Measurements from ENCODE around the gene SNX8.

The SNX8 gene

DNA sequence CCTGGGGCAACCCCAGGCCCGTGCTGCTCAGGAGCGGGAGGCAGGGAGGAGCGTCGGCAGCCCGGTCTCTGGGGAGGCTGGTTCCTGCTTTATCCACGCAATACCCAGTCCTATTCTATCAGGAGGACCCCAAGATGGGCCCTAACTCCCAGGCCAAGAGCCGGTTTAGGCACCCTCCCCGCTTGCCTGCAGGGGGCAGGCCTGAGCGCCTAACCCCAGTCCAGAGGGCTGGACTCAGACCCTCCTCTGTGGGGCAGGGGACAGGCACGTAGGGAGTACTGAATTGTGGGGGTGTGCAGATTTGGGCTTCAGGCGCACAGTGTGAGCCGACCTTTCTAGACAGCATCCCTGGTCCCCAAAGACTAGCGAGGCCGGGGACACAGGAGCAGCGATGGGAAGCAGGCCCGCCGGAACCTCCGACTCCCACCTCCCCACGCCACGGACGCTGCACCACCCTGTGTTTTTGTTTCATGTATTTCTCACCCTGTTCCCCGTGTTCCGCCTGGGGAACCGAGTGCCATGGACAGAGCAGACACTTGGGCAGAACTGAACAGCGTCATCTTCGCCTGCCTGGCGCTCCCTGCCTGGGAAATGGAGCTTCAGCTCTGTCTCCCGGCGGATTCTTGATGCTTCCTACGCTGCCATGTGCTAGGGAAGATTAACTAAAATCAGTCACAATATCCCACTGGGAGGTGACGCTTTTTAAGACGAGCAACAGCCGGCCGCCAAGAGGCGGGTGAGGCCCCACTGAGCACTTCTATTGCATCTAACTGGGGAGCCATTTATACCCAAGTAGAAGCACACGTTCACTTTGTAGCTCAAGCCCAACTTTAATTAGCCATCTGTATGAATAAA, 66.9 kb downstream of the SNX8 start:
- peak; percentile 73 for DNase-seq (ENCODE audit: low spot score)
- peak; percentile 70 for FAIRE-seq

DNA sequence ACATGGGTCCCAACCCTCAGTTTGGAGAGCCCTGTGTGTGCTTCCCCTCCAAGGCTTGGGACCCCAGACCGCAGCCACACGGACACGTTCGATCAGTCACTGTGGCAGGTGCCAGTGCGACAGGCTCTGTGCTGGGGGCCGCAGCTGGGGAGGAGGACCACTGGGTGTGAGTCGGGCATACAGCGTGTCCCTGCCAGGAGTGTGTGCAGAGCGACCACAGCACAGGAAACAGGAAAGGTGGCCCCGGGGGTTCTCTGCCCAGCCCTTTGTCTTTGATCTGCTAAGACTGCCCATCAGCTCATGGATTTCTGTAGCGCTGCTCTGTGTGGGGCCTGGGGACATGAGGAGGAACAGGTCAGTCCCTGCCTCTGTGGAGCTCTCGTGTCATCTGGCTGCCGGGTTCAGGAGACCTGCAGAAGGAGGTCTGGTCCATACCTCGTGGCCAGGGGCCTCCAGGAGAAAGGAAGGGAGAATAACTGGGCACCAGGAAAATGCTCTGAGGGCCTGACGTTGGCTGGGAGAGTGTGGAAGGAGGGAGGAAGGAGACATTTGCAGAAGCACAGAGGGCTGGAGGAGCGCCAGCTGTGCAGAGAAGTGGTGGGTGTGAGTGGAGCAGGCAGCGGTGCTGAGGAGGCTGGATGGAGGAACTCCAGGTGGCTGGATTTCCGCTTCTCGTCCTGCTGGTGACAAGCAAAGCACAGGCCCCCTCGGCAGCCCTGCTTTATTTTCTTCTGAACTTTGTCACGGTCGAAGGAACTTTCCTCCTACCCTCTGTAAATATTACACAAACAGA, 68.2 kb downstream of the SNX8 start:
- no peak for DNase-seq (ENCODE audit: low spot score)
- peak; percentile 50 for FAIRE-seq

DNA sequence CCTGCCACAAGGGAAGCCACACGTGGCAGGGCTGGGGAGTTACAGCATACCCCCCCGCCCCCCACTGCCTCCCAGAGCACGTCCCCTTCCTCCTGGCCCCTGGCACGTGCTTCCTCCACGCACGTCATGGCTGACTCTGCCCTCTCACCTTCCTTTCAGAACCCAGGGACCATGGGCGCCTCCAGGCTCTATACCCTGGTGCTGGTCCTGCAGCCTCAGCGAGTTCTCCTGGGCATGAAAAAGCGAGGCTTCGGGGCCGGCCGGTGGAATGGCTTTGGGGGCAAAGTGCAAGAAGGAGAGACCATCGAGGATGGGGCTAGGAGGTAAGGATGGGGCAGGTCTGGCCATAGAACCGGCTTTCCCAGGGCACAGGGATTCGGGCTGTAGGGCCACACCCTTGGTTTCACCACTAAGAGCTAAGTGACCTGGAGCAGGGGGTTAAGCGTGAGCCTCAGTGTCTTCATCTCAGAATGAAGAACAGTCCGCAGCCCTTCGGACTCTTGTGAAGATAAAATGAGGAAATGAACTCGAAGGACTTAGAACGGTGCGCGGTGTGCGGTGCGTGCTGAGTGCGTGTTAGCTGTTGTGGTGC, 69.7 kb downstream of the SNX8 start:
- peak; percentile 77 for FAIRE-seq

DNA sequence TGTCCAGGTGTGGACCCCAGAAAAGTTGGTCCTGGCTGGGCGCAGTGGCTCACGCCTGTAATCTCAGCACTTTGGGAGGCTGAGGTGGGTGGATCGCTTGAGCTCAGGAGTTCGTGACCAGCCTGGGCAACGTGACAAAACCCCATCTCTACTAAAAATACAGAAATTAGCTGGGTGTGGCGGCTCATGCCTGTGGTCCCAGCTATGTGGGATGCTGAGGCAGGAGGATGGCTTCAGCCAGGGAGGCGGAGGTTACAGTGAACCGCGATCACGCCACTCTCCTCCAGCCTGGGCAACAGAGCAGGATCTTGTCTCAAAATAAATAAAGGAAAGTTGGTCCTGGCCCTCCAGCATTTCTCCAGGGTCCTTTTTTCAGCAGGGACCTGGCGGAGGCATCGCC, 70.8 kb downstream of the SNX8 start:
- FAIRE-seq (no peak), DNase-seq (ENCODE audit: low spot score) (no peak)

More for the DNA sequence above, 69.7 kb downstream of the SNX8 start:
- no peak for DNase-seq (ENCODE audit: low spot score)

DNA sequence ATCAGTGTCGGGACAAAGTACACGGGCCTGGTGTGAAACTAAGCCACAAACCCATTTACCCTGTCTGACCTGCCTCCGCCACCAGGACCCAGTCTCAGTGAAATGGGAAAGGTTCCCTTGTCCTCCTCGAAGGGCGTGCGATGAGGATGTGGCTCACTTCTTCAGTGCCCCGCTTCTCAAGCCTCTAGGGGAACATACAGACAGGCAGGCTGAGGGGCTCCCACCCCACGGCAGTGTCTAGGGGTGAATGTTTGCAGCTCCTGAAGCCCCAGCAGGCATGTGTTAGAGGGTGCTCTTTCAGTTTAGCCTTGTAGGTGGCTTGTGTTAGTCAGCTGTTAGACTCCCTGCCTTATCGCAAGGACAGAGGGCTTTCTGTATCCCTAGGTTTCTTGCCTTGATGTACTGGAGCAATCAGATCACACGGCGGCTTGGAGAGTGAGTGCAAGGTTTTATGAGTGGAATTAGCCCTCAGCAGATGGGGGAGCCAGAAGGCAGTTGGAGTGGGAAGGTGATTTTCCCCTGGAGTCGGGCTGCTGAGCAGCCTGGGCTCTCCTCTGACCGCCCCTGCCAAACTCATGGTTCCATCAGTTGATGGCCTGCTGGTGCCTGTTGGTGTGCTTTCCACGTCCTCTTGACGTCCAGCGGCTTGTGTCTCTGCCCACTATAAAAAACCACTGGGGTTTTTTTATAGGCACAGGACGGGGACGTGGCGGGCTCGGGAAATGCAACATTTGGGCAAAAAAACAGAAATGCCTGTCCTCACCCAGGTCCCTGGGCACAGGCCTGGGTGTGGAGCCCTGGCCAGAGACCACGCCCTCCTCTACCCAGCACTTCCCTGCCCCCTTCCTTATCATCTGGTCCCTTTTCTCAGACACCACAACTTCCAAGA, 71.5 kb downstream of the SNX8 start:
- no peak for FAIRE-seq
- DNase-seq (ENCODE audit: low spot score) = no peak

DNA sequence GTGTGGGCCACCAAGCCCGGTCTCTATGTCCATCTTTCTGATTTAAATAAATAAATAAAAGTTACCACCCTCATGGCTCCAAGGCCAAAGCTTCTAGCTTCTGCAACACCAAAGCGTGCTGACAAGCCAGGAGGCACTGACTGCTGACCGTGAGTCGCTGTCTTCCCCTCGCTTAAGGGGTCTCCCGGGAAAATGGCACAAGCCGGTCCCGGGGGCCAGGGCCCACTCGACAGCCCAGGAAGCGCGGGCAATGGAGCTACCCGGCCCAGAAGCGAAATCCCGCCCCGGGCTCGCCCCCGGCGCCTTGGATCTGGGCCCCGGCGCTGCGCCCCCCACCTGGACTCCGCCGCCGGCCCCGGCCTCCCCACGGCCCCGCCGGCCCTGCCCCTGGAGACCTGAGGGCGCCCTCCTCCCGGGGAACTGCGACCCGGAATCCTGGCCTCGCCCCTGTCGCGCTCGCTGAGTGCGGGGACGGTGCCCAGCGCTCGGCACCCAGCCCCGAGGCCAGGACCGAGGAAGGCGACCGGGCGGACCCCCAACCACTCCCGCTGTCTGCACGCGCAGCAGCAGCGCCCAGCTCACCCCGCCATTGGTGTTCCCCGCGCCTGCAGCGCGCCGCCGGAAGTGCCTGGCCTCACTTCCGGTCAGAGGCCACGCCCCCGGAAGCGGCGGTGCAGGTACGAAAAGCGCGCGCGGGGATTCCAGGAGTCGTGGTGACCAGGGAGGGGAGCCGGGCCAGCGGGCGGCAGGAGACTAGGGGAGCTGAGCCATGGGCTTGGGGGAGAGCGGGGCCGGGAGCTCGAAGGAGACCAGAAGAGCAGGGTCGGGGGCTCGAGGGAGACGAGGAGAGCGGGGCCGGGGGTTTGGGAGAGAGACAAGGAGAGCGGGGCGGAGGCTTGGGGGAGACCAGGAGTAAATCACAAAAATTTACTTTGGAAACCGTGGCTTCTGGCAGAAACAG, 72.4 kb downstream of the SNX8 start, which contains the start of the genes MRM2 and NUDT1:
Gene MRM2, minus strand, starts transcription at position 626 of the 961 bp plus-strand sequence. Its CDS starts 36 bp downstream, at position 590.
Gene NUDT1, plus strand, starts transcription at position 647 of the 961 bp plus-strand sequence. CDS start 2,349 bp downstream, outside the sequence.
- FAIRE-seq = peak; percentile 99
- DNase-seq (ENCODE audit: low spot score) = peak; percentile 99

DNA sequence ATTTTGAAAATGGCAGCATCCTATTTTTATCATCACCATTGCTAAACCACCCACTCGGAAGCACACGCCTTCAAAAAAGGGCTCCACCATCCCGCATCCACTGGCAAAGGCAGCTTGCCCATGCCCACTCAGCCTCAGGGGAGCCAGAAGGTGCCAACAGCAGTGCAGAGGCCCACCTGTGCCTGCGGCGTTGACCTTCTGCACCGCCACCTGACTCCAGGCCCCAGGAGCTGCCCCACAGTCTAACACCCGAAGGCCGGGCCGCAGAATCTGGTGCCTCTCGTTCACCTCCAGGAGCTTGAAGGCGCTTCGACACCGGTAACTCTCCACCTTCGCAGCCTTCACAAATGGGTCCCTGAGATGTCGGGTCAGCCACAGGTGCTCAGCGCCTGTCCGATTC, 75.0 kb downstream of the SNX8 start:
- DNase-seq (ENCODE audit: low spot score) (no peak), FAIRE-seq (no peak)

DNA sequence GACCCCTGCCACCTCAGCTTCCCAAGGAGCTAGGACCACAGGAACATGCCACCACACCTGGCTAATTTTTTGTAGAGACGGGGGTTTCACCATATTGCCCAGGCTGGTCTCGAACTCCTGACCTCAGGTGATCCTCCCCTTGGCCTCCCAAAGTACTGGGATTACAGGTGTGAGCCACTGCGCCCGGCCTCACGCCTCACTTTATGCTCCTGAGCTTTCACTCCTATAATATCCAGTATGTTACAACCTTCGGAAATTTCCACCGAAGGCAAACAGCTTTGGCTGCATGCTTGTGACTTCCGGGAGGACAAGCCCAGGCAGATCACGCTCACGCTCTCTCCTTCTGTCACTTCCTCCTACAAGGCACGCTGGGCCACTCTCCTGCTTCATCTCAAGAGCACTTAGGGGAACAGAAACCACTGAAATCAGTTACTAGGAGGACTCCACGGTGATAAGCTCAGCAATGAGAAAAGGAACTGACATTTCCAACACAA, 77.1 kb downstream of the SNX8 start:
- FAIRE-seq = no peak

DNA sequence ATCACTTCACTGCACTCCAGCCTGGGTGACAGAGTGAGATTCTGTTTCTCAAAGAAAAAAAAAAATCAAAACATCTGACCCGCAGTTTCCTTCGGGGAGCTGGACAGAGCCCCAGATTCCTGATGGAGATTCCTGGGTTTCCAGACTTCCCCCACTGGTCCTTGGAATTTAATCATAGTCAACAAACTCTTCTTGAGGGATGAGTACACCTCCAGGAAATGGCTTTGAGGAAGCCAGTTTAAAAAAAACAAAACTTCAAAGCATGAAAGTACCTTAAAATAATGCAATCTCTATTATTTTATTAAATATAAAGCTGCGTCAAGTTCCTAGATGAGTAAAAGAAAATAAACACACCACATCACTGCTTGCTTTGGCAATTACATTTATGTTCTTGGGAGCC, 80.3 kb downstream of the SNX8 start:
- DNase-seq (ENCODE audit: low spot score) = no peak
- no peak for FAIRE-seq

More for the DNA sequence above, 77.1 kb downstream of the SNX8 start:
- DNase-seq (ENCODE audit: low spot score) = no peak

DNA sequence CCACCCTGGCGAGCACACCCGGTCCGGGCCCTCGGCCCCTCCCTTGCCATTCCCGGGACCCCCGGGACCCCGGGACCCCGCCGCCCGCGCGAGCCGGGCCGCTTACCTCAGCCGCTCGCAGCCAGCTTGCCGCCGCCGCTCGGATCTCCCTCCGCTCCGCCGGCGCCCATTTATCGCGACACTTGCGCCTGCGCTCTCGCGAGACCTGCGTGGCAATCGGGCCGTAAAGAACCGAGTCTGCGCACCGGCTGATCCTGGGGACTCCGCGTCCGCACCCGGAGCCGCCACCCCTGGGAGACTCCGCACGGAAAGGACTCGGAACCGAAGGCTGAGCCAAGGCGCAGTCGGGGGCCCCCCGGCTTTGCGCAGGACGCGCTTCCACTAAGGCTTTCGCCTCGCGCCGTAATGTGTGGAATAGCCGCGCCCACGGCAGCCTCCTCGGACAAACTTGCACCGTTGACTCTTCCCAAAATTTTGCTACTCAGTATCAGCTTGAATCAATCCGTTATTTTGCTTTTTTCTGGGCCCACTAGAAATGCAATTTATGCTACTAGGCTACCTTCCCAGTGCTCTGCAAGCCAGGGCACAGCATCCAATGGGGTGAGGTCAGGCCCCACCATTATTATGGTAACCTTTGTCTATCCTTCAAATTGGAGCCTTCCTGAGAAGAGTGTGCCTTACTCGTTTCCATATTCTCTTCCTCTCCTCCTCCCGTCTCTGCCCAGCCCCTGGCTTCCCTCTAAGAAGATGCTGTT, 81.3 kb downstream of the SNX8 start, which contains the start of gene MAD1L1:
Gene MAD1L1, minus strand, starts transcription at position 180 of the 755 bp plus-strand sequence. CDS start 2,812 bp downstream, outside the sequence.
- DNase-seq (ENCODE audit: low spot score) (peak; percentile 100), FAIRE-seq (peak; percentile 86)

DNA sequence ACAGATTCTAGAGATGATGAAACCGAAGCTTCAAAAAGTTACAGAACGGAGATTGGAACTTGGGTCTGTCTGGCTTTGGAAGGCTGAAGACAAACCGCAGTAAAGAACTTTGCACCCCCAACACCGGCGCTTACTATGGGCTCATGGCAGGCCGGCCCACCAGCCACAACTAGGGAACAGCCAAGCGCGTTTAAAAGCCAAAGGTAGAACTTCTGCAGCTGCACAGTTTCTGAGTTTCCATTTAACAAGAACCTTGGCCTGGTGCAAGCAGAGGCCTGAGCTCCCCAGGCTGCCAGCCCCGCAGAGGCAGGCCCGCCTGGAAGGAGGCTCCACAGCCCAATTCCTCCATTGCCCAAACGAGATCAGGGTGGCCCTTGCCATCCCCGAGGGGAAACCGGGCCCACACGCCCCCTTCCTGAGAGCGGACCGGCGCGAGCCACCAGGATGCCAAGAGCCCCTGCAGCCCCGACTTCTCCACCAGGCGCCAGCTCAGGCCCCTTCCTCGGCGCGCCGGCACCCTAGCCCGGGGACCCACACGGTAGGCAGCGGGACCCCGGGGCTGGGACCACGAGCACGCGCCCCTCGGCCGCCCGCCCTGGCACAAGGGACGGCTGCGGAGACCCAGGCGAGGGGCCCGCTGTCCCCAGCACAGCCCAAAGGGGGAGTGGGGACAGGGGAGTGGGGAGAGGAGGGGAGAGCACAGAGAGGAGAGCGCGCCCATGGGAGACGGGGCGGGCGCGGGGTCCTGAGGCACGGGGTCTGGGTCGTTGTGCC, 82.1 kb downstream of the SNX8 start:
- DNase-seq (ENCODE audit: low spot score) = peak; percentile 59
- FAIRE-seq = no peak

DNA sequence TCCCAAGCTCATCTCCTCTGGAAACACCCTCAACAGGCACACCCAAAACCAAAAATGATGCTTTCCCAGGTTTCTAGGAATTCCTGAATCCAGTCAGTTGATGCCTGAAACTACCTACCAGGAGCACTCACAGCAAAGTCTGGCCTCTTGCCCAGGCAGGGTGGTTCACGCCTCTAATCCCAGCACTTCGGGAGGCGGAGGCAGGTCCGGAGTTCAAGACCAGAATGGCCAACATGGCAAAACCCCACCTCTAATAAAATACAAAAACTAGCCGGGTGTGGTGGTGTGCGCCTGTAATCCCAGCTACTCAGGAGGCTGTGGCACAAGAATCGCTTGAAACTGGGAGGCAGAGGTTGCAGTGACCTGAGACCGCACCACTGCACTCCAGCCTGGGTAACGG, 83.4 kb downstream of the SNX8 start:
- FAIRE-seq (no peak), DNase-seq (ENCODE audit: low spot score) (no peak)

DNA sequence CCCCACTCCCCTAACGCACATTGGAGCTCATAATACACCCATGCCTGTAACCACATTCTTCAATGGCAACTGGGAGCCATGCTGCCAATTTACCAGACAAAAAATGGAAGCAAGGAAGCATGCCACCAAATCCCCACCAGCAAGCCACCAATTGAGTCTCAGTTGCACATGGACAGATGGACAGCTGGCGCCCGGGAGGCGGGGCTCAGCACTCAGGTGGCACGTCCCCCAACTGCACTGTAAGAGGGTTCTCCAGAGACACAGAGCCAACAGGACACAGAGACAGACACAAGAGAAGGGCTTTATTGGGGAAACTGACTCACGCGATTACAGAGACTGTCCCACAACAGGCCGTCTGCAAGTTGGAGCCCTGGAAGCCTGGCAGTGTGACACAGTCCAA, 84.0 kb downstream of the SNX8 start:
- no peak for FAIRE-seq

DNA sequence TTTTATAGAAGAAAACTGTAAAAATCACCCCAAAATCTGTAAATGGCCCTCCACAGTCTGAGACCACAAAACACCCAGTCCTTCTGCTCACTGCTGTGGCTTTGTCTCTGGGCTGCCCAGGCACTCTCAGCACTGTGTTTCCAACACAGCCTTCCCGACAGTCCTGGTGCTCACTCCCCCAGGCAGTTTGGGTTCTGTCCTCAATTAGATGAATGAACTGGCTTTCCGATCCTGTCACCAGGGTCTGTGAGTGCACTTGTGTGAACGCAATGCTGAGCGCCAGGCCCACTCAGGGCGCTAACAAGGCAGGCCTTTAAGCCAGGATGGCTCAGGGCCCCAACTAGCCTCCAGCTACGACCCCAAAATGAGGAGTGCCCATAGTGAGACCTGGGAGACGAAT, 84.8 kb downstream of the SNX8 start:
- FAIRE-seq (no peak), DNase-seq (ENCODE audit: low spot score) (no peak)

More for the DNA sequence above, 84.0 kb downstream of the SNX8 start:
- no peak for DNase-seq (ENCODE audit: low spot score)

DNA sequence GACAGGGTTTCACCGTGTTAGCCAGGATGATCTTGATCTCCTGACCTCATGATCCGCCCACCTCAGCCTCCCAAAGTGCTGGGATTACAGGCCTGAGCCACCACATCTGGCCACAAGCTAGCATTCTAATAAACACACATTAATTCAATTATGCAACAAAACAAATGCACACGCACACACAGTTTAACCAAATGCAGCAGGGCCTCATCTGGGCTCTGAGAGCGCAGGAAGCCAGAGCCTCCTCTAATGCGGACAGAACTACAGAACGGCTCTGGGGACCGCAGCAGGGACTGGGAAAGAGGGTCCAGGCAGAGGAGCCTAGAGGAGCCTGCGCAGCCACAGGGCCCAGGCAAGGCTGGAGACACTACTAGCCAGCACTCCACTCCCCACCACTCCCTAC, 85.3 kb downstream of the SNX8 start:
- no peak for DNase-seq (ENCODE audit: low spot score)
- no peak for FAIRE-seq

DNA sequence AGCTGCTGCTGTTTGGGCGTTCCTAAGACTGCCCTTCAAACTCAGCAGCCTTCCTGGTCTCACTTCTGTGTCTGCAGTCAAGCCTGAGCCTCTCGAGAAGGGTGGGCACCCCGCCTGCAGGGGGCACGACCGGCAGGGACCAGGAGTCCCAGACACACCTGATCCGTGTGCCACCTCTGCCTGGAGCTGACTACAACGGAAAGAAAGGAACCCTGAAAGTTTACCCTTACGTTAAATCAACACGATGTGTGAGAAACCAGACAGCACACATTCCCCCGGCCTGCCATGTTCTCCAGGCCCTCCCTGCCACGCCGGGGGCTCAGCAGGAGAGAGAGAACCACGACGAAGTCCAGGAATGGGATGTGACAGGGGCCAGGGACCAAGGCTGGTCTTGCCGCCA, 86.5 kb downstream of the SNX8 start:
- FAIRE-seq = peak; percentile 97

DNA sequence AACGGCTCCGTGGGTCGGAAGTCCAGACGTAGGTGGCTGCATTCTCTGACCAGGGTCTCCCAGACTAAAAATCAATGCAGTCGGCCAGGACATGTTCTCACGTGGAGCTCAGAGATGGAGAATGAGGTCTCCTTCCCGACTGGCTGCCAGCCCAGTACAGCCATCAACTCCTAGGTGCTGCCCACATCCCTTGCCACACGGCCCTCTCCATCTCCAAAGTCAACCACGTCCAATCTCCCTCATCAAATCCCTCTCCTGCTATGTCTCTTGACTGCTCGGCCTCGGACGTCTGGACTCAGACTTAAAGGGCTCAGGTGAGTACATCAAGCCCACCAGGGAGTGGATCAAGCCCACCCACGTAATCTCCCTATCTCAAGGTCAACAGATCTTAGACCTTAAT, 88.4 kb downstream of the SNX8 start:
- FAIRE-seq (peak; percentile 89), DNase-seq (ENCODE audit: low spot score) (no peak)

More for the DNA sequence above, 86.5 kb downstream of the SNX8 start:
- DNase-seq (ENCODE audit: low spot score) = no peak

DNA sequence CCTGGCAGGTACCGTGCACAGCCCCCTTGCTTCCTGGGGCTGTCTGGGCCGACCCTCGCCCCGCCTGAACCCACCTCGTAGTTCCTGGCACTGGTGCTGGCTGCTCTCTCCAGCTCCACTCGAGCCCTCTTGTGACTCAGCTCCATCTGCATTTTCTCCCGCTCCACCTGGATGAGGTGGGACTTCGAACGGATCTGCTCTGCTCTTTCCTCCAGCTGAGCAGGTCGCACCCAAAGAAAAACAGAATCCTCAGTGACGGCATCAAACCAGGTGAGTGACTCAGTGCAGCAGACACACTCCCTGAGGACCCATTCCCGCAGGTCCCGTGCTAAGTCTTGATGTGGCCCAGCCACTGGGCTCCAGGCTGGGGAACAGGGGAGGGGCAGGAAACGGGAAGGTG, 88.9 kb downstream of the SNX8 start:
- FAIRE-seq = peak; percentile 90

More for the DNA sequence above, 88.9 kb downstream of the SNX8 start:
- DNase-seq (ENCODE audit: low spot score) = no peak

Measured in urothelium cell line (cell line).